ENCODE data around the gene CD84. TPM values are rescaled to one million over a fixed set of nuclear protein-coding genes. Genes with fewer than 3 reads are reported as not detected.
"Not testable (repeated sequence)": the region's sequence is repeated elsewhere in the genome, so short reads cannot be mapped to it uniquely, and the experiment has no call there.

The CD84 gene, protein sequence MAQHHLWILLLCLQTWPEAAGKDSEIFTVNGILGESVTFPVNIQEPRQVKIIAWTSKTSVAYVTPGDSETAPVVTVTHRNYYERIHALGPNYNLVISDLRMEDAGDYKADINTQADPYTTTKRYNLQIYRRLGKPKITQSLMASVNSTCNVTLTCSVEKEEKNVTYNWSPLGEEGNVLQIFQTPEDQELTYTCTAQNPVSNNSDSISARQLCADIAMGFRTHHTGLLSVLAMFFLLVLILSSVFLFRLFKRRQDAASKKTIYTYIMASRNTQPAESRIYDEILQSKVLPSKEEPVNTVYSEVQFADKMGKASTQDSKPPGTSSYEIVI
- total RNA-seq (2014; rRNA removed; shearing (Covaris generic)), result not detected in 2 replicates

DNA sequence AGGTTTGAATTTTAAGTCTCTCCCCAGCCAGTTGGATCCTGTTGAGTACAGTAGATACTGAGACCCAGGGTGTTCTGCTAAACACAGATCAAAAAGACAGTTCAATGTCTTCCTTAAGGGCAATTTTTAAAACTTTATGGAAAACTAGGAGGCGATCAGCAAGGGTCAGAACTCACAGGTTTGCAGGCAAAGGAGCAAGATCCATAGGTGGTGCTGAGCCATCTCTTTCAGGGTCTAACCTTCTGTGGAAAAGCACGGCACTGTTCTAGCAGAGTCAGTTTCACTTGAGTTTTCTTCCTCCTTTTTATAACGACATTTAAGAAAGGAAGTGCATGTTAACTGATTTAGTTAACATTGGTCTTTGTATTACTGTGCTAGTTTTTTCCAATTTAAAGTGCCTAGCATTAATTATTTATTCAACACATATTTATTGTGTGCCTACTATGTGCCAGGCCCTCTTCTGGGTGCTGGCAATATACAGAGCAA lies at the start of gene CD84:
CD84 (minus strand) TSS at position 281 of the 486 bp plus-strand sequence; CDS start at position 222, 59 bp downstream.
- in situ Hi-C loops (cut with HindIII; ENCODE audit: low sequenced_read_pairs), result no loop called here
- DNase-seq (ENCODE audit: low spot score), result no peak

DNA sequence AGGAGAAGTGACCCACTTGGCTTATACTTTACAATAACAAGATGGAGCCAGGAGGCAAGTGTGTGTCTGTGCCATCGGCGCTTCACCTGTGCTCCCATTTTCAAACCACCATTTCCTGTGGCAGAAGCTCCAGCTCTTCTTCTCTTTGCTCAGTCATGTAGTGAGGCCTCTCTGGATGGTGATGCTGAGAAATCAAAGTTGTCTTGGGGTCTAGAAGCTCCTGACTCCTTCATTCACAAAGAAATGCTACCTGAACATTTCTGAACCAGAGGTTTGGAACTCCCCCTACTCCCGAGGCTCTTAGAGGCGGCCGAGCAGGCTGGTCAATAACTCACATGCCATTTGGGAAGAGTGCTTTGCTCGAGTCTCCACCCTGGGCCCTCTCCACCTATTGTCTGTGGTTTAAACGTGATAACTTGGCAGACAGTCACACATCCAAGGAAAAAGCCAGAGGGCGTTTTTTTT lies 49.5 kb upstream of the CD84 start:
- DNase-seq (ENCODE audit: low spot score), result no peak
- in situ Hi-C loops (cut with HindIII; ENCODE audit: low sequenced_read_pairs), result no loop called here

DNA sequence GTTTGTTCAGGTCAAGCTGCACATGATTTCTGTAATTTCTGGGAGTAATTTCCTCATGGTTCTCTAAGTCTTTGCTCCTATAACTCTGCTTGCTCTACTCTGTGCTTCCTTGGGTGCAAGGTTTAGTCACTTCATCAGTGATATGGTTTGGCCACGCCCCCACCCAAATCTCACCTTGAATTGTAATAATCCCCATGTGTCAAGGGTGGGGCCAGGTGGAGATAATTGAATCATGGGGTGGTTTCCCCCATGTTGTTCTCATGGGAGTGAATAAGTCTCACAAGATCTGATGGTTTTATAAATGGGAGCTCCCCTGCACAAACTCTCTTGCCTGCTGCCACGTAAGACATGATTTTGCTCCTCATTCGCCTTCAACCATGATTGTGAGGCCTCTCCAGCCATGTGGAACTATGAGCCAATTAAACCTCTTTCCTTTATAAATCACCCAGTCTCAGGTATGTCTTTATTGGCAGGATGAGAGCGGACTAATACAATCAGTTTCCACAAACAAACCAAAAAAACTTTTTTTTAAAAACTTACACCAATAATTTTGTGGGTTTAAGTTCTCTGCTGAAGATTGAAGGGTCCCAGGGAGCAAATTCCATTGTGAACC lies 48.5 kb upstream of the CD84 start:
- DNase-seq (ENCODE audit: low spot score); in situ Hi-C loops (cut with HindIII; ENCODE audit: low sequenced_read_pairs): not testable (repeated sequence)

DNA sequence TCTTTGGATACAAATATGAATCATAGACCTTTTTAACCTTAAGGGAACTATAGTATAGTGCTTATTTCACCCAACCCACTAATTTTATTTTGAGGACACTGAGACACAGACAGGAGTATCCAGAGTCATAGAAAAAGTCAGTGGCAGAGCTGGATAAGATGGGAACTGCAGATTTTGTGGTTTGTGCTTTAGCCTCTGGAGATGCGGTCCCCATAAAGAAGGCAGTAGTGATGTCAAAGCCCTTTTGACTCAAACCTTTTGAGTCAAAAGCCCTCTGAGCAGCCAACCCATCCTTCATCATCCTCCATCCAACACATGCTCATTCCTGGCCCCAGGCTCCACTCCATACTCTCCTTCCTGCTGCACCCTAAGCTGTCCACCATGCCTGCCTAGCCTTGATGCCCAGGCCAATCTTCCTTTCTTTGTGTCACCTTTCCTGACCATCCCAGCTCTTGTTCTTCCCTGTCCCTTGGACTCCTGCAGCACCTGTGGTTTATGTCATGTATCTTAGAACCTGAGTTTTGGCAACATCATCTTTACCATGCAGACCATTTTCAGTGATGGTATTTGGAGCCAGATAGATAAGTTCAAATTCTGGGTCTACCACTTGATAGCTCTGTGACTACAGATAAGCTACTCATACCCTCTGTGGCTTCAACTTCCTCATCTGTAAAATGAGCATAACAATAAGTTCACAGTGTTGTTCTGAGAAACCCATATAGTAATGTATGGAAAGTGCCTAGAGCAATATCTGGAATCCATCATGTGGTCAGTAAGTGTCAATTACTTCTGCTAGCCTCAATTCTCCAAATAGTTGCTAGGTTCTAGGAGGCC lies 47.4 kb upstream of the CD84 start:
- no peak for DNase-seq (ENCODE audit: low spot score)
- in situ Hi-C loops (cut with HindIII; ENCODE audit: low sequenced_read_pairs), result no loop called here

DNA sequence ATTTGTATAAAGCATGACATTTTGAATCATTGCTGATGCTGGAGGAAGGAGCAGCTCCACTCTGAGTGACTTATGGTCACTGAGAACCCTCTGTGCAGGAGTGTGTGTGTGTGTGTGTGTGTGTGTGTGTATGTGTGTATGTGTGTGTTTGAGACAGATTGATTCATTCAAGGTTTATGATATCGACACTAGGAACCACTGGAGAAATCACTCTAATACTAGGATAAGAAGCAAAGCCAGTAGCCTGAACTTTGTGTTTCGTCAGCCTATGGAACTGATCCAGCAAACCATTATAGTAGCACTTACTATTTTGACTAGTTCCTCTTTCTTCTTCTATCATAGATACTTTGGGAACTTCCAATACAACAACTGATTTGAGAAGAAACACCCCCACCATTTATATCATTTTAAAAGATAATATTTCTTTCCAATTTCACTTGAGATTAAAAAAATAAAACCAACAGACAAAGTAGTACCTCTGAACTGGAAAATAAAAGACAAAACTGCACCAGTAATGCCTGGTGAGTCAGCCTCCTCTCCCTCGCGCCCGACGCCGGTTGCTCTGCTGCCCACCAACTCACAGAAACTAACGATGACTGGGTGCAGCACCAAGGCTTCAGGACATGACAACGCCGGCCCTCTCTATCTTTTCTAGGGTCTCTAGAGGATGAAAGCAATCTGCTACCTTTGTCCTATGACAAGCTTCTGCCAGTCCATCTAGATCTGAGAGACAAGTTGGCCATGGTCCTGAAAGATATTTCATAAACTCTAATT lies 46.6 kb upstream of the CD84 start:
- in situ Hi-C loops (cut with HindIII; ENCODE audit: low sequenced_read_pairs), result no loop called here
- no peak for DNase-seq (ENCODE audit: low spot score)

DNA sequence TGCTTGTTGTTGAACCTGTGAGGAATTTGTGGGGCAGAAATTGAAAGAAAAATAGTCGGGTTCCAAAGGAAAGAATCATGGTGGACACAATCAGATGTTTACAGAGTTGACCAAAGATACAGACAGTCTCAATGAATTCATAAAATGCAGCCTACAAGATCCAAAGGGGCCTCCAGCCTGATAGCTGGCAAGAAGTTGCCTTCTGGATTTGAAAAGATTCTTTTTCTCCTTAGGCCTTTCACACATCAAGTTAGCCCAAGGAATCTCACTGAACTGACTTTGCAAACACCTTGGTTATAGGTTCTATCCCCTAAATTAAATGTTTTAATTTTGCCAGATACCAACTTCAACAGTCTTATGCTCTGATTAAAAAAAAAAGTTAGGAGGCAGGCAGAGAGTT lies 46.0 kb upstream of the CD84 start:
- no peak for DNase-seq (ENCODE audit: low spot score)
- in situ Hi-C loops (cut with HindIII; ENCODE audit: low sequenced_read_pairs), result no loop called here

DNA sequence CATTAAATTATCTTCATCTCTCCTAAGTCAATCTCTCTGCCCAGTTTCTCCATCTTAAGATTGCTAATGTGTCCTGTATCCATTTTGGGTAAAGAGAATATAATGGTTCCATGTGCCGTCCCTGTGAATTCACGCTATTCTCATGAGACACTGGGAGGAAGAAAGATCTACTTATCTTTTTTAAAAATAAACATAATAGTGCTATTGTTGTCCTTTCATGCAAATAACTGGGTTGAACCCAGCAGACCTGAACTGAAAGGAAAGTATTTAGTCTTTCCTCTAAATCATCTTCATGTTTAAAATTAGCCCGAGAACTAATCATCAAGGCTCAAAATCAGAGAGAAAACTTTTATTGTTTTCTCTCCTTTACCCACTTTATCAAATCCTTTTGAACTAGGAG lies 45.2 kb upstream of the CD84 start:
- in situ Hi-C loops (cut with HindIII; ENCODE audit: low sequenced_read_pairs), result no loop called here
- no peak for DNase-seq (ENCODE audit: low spot score)

DNA sequence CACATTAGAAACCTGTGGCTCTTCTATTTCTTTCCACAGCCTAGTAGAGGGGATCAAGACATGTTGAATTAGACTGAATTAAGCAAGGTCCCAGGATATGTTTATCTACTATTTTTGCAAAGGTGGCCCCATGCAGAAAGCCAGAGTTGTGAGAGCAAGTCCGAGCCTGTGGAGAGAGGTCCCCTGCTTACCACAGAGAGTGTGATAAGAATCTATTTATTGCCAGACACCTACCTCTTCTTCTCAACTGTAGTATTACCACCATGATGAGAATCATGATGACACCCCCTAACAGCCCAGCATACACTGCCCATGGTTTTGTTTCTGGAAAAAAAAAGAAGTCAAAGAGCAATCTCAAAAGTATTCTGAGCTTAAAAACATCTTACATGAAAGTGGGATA lies 44.6 kb upstream of the CD84 start:
- no peak for DNase-seq (ENCODE audit: low spot score)
- in situ Hi-C loops (cut with HindIII; ENCODE audit: low sequenced_read_pairs), result no loop called here

DNA sequence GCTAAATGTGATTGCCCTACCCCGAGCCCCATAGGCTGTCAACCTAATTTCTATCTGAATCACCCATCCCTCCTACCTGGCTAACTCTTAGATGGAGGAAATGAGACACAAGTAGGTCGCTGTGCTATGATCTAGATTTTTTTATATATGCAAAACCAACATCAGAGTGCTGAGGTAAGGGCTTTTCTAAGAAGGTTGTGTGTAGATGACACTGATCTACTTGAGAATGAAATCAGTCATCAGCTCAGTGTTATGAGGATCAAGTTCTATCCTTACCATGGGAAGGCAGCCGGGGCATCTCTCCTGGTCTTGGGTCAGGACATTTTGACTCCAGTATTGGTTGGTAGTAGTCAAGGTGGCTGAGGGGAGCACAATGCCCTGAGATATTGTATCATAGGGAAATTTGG lies 43.9 kb upstream of the CD84 start:
- in situ Hi-C loops (cut with HindIII; ENCODE audit: low sequenced_read_pairs), result no loop called here
- no peak for DNase-seq (ENCODE audit: low spot score)

DNA sequence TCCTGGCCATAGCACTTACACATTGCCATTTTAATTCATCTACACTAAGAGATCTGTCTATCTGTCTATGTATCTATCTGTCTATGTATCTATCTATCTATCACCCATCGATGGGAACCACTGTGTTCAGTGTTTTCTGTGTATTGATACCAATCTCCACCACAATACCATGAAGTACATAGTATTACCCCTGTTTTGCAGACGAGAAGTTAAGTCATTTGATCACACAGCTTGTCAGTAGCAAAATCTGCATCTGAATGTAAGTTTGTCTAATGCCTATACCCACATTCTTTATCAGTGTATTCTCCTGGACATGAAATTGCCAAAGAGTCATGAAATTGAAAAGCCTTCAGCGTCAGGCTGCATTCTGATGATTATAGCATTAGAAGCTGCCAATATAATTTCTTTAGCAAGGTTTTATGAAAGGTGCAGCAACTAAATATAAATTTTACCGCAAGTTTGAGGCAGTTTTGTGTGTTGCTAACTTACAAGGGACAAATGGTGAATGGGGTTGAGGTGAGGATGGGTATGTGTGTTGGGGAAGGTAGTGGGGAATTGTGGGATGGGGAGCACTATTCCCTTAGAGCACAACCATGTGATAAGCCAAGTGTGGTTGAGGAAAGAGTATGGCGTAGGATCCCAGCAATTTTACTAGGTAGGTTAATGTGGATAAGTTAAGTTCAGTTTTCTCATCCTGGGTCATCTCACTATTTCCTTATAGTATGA lies 43.4 kb upstream of the CD84 start:
- in situ Hi-C loops (cut with HindIII; ENCODE audit: low sequenced_read_pairs), result no loop called here
- no peak for DNase-seq (ENCODE audit: low spot score)

DNA sequence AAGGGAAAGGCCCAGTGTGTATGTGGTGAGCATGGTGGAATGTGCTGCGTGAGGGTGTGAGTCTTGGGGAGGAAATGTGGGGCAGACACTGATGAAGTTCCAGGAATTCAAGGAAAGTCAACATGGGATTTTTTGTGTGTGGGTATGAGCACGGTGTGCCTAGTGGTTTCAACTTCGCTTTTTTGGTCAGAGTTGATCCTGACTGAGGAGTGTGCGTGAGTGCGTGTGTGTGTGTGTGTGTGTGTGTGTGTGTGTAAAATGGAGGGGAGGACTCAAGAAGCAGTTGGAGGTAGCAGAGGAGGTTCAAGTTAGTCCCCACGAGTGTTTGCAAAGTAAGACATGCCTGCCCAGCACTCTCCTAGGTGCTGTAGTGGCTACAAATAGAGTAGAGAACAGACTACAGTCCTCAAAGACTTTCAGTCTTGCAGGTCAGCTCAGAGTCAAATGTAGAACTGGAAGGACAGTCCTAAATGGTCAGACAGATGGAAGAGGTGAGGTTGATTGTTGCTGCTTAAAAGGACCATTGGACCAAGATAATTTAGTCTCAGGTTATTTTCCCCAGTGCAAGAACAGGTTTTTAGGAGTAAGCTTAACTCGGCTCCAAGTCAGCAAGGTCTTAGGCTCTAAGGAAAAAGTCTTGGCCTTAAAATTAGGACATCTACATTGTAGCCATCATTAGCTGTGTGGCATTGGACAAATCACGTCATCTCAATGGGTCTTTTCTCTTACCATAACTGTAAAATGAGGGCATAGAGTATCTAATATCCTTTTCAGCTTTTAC lies 42.5 kb upstream of the CD84 start:
- DNase-seq (ENCODE audit: low spot score), result no peak
- in situ Hi-C loops (cut with HindIII; ENCODE audit: low sequenced_read_pairs), result no loop called here

DNA sequence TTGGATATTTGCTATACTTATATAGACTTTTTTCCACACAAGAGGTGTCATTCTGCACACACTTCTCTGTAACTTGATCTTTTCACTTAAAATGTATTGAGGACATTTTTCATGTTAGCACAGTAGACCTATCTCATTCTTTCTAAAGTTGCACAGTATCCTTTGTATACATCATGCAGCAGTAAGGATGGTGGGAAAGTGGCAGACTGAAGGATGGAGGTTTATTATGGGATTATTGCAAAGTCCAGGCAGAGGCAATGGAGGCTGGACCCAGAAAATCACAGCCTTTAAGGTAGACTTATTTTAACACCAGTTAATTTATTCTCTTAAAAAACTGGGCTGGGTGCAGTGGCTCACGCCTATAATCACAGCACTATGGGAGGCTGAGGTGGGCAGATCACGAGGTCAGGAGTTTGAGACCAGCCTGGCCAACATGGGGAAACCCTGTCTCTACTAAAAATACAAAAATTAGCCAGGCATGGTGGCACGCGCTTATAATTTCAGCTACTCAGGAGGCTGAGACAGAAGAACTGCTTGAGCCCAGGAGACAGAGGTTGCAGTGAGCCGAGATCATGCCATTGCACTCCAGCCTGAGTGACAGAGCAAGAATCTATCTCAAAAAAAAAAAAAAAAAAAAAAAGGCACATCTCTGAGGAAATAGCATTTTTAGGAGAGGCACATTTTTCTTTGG lies 41.8 kb upstream of the CD84 start:
- in situ Hi-C loops (cut with HindIII; ENCODE audit: low sequenced_read_pairs), result no loop called here
- no peak for DNase-seq (ENCODE audit: low spot score)

DNA sequence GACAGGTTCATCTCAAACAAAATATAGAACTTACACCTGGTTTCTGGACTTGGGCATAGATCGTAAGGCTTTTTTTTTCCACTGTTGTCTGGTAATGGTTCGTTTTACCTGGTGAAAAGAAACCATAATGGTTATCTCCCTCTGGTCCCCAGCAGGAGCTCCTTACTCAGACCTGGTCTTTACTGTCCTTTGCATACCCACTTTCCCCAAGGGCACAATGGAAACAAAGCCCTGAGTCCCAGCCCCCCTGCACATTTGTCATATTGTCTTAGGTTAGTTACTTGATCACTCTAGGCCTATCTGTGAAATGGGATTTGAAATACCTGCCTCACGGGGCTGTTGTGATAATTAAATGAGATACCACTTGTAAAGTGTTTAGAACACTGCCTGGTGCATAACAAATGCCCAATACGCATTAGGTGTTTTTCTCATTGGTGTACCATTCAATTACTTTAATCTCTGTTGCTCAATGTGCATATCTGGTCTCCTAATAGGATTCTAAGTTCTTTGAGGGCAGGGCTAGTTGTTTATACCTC lies 40.5 kb upstream of the CD84 start:
- in situ Hi-C loops (cut with HindIII; ENCODE audit: low sequenced_read_pairs), result no loop called here
- no peak for DNase-seq (ENCODE audit: low spot score)

DNA sequence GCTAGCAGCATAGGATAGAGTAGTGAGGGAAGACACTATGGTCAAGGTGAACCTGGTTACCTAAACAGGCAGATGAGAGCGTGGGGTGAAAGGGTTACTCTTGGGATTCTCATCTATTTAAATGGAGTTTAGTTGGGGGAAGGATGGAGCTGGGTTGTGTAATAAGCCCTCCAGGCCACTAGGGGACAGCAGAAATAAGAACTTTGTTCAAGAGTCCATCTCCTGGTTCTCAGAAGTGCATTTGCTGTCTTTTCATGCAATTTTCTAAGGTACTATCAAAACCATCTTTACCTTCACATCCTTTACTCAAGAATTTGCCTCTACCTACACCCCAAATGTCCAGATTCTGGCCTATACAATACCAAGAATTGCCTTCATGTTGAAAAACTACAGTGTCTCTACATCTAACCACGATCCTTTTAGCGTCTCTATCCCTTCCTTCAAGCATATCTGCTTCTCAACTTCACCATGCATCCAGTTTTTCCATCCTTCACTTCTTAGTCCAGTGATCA lies 39.5 kb upstream of the CD84 start:
- no peak for DNase-seq (ENCODE audit: low spot score)
- in situ Hi-C loops (cut with HindIII; ENCODE audit: low sequenced_read_pairs), result no loop called here

DNA sequence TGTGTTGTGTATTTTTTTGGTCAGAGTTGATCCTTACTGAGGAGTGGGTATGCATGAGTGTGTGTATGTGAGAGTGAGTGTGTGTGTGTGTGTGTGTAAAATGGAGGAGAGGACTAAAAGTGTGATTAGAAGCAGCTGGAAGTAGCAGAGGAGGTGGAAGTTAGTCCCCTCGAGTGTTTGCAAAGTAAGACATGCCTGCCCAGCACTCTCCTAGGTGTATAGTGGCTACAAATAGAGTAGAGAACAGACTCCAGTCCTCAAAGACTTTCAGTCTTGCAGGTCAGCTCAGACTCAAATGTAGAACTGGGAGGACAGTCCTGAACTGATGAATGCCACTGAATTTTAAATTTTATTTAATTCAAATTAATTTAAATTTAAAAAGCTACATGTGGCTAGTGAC lies 39.0 kb upstream of the CD84 start:
- no peak for DNase-seq (ENCODE audit: low spot score)
- in situ Hi-C loops (cut with HindIII; ENCODE audit: low sequenced_read_pairs), result no loop called here

DNA sequence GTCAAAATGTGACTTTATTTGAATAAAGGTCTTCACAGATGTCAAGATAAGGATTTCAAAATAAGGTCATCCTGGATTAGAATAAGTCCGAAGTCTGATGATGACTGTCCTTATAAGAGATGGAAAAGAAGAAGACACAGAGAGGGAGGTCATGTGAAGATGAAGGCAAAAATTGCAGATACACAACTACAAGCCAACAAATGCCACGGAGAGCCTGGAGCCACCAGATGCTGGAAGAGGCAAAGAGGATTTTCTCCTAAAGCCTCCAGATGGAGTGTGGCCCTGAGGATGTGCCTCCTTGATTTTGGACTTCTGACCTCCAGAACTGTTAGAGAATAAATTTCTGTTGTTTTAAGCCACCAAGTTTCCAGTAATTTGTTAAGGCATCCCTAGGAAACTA lies 36.4 kb upstream of the CD84 start:
- in situ Hi-C loops (cut with HindIII; ENCODE audit: low sequenced_read_pairs), result no loop called here

DNA sequence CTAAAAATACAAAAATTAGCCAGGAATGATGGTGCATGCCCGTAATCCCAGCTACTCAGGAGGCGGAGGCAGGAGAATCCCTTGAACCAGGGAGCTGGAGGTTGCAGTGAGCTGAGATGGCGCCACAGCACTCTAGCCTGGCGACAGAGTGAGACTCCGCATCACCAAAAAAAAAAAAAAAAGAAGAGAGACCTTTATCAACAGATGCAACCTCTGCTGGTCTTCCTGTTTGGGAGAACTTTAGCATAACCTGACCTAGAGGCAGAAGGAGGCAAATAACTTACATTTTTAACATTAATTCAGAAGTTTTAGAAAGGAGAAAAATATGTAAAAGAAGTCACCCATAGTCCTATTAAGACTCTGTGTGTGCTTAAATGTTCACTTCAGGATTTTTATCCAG lies 35.1 kb upstream of the CD84 start:
- in situ Hi-C loops (cut with HindIII; ENCODE audit: low sequenced_read_pairs), result no loop called here
- DNase-seq (ENCODE audit: low spot score), result no peak

More for the DNA sequence above, 36.4 kb upstream of the CD84 start:
- DNase-seq (ENCODE audit: low spot score), result no peak

Data from G401 (cell line).